Muscle of back (tissue), 11 donors: Measurements from ENCODE around the gene RAC3. TPM values are rescaled to one million over a fixed set of nuclear protein-coding genes. Genes with fewer than 3 reads are reported as not detected.

Experiments used
- DNase-seq, 3 donors: peaks; one replicate each; pipeline versions ENCODE4 v3.0.0 to v3.0.0-alpha.2; 2013
- polyA plus RNA-seq, 10 donors: library from polyadenylated mRNA; unstranded; fragments of 120-200 nt; gene quantifications; one replicate each; pipeline ENCODE4 v1.2.1, GENCODE V29; 2013; ENCODE audit not compliant: insufficient read length in 10 of 10

Gene RAC3
- polyA plus RNA-seq, 10 donors: 4.7 to 27.6 (median 8.2) TPM

DNA sequence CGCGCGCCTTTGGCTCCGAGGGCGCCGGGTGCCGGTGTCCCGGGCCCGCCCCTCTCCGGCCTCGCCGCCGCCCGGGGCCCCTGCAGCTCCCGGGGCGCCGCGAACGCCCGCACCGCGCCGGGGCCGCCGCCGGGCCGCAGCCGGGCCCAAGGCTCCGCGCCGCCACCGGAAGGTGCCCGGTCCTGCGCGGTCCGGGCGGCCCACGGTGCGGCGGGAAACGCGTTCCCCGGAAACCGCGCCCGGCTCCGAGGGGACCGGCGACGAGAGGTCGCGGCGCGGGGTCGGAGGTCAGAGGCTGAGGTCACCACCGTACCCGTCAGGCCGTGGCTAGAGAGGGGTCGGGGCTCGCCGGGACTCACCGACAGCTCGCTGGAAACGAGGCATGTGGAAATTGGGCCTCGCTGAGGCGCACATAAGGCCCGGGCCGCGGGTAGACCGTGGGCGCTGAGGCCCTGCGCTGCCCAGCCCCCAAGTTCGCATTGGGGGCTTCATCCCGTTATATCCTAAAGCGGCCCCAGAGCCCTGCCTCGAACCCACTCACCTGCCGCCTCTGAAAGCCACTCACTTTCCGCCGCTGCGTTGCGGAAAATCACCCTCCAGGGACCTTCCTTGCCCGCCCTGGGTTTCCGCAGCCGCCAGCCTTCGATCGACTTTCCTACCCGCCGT lies 34.3 kb downstream of the RAC3 start, which contains the start of gene DUS1L:
DUS1L (minus strand) TSS at position 167 of the 666 bp plus-strand sequence. CDS start 745 bp downstream, outside the sequence.
- DNase-seq: peak; percentile 51 to 82 (median 74)

DNA sequence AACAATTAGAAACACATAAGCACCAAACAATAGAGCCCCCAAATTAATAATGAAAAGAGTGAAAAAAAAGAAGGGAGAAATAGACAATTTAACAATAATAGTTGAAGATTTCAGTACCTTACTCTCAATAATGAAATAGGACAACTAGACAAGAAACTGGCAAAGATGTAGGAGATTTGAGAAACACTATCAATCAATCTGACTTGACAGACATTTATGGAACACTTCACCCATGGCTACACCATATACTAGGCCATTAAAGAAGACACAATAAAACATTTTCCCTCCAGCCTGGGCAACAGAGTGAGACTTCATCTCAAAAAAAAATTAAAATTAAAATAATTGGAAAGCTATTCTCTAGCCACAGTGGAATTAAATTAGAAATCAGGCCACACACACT lies 39.1 kb downstream of the RAC3 start:
- DNase-seq: no peak

DNA sequence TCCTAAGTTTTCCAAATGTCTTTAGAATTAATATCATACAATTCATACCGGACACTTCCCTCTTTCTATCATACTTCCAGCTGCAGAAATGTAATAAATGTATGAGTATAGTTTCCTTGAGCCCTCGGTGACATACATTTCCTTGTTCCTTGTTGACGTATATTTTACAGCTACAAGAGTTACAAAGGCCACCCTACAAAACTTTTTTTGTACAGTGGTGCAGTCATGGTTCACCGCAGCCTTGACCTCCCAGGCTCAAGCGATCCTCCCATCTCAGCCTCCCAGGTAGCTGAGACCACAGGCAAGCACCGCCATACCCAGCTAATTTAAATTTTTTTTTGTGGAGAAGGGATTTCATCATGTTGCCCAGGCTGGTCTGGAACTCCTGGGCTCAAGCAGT lies 41.3 kb downstream of the RAC3 start:
- DNase-seq: no peak

DNA sequence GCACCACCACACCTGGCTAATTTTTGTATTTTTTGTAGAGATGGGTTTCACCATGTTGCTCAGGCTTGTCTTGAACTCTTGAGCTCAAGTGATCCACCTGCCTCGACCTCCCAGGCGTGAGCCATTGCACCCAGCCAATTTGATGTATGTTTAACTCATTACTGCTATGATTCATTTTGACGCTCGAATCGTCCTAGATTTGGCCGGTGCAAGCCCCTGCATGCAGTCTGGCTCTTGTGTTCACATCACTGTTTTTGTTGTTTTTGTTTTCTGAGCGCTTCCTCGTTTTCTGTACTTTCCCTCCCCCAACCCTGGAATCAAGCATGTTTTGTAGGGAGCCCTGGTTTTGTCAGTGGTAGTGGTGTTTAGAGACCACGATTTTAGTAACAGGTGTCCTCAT lies 42.0 kb downstream of the RAC3 start:
- no peak for DNase-seq

DNA sequence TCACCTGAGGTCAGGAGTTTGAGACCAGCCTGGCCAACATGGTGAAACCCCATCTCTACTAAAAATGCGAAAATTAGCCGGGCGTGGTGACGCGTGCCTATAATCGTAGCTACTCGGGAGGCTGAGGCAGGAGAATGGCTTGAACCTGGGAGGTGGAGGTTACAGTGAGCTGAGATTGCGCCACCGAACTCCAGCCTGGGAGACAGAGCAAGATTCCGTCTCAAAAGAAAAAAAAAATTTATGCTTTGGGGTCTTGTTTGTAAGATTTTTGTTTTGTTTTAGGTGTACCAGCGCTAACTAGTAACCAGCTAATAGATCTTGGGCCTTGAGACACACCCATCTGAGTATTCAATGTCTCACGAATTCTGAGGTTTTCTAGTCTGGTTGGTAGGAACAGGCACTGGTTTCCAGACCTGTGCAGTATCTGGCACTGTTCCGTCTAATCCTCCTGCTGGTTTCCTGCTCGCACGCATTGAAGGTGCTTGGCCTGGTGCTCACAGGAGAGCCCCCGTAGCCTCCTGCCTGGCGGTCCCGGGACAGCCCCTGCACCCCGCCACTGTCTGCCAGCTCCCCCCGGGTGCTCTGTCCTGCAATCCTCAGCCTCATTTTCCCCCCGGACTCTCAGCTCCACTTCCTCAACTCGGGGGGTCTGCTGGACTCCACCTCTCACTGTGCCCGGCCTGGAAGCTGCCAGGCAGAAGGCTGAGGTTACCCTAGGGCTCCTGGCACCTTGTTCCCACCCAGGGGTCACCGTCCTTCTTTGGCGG lies 44.7 kb downstream of the RAC3 start:
- no peak for DNase-seq

DNA sequence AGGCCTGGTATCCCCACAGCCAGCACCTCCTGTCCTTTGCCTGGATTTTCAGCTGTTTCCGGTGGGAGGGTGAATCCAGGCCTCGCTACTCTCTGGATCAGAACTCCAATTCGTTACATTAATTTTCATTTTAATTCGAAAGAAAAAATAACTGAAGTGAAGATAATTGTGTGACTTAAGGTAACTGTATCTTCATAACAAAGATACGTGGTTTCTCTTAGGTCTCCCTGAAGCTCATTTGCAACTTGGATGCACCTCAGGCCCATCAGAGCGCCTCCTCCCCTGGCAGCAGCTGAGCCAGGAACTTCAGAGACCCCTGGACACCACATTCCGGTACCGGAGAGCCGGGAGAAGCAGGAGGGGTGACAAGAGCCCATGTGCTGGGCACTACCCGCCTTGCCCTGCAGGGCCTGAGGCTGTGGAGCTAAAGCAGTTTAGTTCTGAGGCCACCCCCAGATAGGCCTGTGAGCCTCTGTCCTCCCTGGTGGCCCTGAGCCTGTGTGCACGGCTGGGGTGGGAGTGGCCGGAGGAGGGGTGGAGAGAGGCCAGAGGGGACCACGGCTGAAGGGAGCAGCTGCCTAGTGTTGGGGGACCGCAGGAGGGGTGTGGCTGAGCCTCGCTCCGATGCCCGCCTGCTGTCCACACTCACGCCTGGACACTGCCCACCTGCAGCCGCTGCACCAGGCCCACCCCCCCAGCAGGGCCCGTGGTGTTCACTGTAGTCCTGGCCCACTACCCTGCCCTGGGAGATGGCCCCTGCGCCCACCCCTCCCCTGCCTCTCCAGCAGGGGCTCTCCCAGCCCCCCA lies 45.5 kb downstream of the RAC3 start:
- peak in 1 of 3 donors; percentile 78 for DNase-seq

DNA sequence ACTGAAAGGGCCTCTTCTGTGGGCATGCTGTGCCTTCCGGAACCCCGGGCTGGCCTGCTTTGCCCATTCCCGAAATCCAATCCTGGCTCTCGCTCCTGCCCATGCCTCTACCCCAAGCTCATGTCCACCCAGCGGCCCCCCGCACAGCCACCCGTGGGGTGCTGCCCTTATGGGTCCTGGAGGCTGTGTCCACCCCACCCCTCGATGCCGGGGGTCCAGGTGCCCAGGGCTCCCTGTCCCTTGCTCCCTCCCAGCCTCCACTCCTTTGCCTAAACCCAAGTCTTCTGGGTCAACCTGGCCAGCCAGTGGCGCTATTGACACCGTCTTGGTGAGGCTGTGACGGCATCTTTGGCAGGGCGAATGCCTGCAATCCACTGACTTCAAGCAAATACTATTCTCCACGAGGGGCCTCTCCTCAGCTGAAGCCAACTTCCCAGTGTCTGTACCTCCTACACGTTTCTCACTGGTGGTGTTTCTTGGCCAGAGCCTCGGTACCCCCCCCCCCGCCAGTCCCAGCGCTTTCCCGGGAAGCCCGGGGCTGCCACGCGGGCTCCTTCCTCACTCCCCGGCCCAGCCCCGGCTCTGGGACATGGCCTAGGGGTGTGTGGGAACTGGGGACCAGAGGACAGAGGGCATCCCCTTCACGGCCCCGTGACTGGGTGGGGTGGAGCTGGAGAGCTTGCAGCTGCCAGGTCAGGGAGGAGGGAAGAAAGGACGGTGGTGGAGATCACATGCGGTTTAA lies 46.3 kb downstream of the RAC3 start:
- peak in 2 of 3 donors; percentile 64 to 81 for DNase-seq

DNA sequence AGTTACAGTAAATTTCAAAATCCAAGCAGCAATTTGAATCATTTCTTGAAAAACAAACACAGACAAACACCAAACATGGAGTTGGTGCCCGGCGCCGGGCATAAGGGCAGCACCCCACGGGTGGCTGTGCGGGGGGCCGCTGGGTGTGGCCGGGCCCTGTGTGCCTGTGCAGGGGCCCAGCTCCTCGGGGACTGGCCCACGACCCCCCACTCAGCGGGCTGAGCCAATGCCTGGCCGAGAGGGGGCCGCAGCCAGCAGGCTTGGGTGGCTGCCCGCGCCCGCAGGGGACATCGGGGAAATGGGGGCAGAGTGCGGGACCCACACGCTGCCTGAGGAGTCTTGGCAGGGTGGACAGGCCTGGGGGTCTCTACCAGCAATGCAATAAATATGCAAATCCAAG lies 47.0 kb downstream of the RAC3 start:
- DNase-seq: no peak

DNA sequence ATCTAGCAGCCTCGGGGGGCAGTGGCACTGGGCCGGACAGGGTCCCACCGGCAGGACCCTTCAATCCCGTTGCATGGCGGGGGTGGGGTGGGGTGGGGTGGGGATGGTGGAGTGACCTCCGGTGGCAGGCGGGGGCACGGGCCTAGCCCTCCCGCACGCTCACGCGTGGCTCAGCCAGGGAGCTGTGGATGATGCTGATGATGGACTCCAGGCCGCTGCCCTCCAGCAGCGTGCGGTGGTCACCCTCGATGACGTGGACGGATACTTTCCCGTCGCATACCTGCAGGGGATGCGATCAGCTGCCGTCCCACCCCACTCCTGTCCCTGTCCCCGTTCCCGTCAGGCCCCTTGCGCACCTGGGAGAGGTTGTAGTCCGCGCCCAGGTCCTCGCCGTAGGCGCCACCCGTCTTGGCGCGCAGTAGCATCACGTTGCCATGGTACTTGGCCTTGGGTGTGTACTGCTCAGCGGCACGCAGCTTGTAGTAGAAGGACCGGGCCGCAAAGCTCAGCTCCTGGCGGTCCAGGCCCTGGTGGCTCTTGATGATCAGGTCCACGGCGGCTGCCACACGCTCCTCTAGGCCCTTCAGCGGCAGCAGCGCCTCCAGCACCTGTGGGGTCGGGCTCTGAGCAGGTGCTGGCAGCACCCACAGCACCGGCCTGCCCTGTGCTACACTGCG lies 47.7 kb downstream of the RAC3 start:
- DNase-seq: peak in 1 of 3 donors; percentile 11

DNA sequence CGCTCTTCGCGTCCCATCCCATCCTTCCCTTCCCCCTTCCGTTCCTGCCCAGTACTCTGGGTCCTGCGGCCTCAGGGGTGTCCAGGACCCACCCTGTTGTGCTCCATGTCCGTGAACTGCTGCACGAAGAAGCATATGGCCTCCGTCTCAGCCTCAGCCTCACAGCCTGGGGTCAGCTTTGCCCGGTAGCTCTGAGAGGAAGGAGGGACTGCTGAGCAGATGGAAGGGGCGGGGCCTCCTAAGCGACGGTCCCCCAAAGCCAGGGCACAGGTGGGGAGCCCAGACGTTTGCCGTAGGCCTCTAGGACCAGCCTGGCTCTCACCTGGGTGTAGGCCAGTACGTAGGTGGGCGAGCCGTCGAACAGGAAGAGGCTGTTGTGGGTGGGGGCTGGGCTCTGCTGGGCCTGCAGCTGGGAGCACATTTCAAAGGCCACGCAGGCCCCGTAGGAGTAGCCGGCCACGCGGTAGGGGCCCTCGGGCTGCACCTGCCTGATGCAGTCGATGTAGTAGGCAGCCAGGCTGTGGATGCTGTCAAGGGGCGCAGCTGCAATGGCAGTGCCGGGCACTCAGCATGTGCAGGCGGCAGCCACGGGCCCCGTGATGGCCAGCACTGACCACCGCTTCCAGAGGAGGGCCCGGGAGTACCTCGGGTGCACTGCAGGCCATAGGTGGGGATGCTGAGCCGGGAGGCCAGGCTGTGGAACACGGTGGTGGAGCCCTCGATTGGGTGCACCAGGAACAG lies 48.7 kb downstream of the RAC3 start:
- peak in 1 of 3 donors; percentile 7 for DNase-seq

DNA sequence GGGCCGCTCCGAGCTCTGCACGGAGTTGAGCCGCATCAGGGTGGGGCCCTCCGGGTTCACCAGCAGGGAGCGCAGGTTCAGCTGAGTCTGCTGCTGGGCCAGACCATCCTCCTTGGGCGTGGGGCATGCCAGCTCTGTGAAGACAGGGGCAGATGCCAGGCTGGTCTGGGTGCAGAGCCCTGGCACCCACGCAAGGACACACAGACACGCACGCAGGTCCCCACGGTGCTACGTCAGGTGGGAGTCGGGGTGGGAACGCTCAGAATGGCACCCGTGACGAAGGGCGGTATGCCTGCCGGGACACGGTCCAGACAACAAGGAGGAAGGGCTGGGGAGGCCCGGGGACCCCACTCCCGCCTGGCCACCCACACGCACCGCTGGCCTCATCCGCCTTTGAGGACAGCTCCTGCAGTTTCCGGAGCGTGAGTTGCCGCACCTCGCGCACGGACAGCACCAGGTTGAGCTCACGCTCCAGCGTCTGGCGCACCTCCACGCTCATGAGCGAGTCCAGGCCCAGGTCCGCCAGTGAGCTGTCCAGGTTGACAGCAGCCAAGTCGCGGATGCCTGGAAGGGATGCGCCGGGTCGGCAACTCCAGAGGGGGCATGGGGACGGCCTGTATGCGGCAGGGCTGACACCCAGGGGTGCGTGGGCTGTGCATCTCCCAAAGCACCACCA lies 49.4 kb downstream of the RAC3 start:
- DNase-seq: peak in 1 of 3 donors; percentile 12

DNA sequence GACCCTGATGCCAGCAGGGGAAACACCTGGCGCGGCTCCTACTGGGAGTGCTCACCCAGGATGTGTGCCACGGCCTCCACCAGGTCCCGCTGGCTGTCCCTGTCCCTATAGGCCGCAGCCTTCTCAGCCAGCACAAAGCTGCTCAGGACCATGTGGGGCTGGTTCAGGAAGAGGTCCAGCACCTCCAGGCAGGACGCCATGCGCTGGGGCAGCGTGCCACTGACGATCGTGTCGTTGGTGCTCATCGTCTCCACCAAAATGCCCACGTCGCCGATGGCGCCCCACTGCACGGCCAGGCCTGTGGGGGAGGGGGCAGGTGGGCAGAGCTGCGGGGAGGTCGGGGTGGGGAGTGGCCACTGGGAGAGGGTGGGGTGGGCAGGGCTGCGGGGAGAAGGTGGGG lies 50.1 kb downstream of the RAC3 start:
- peak in 1 of 3 donors; percentile 10 for DNase-seq

DNA sequence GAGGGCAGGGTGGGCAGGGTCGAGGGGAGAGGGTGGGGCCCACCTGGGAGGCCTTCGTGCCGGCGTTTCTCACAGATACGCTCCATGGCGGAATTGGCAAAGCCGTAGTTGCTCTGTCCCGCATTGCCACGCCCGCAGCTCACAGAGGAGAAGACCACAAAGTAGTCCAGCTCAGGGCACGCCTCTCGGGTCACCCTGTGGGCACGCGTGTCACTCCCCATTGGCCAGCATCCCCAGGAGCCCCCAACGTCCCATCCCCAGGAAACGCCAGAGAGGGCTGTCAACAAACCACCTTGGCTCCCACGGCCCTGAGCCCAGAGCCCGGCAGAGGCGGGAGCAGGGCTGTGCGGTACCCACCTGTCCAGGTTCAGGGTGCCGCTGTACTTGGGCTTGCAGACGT lies 50.5 kb downstream of the RAC3 start:
- DNase-seq: peak in 1 of 3 donors; percentile 0

DNA sequence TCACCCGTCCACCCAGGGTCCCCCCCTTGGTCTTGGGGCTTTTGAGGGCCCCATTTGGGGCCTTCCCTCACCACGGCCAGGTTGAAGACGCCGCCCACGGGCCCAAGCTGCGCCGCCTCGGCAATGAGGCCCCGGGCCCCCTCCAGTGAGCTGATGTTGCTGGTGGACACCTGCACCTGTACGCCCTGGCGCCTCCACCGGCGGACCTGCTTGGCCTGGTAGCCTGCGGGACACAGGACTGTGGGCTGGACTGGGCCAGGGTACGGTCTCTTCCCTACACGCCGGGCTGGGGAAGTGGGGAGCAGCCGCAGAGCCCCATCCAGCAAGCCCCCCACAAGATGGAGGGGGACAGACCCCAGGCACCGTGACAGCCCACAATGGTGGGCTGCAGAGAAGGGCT lies 51.0 kb downstream of the RAC3 start:
- peak in 1 of 3 donors; percentile 1 for DNase-seq

DNA sequence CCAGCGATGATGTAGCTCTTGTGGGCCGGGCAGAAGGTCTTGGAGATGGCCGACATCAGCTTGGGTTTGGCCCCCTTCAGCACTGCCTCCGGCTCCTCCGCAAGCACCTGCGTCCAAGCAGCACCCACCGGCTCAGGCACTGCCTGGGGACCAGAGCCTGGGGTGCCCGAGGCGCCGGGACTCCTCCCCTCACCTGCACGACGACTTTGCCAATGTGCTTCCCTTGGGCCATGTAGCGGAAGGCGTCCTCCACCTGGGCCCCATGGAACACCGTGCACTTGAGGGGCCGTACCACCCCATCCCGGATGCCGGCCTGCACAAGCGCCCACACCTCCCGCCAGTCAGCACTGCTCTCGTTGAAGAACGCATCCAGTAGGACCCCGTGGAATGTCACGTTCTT lies 51.5 kb downstream of the RAC3 start:
- peak in 1 of 3 donors; percentile 2 for DNase-seq
